ENCODE data around the gene CRYBA2. TPM values are rescaled to one million over a fixed set of nuclear protein-coding genes. Genes with fewer than 3 reads are reported as not detected.

CRYBA2 gene
- total and polyA plus RNA-seq, 9 of the 15 experiments (the other 6 are each of a cell fraction or from before 2014, with no cell fraction given), result 0.11 to 1.8 (median 0.62) TPM; not detected in 5

- TF ChIP-seq NFATC3 (IDR thresholded peaks at IDR 0.05), result no peak
- TF ChIP-seq MLLT1 (IDR thresholded peaks at IDR 0.05), result no peak
- no peak for TF ChIP-seq HMG20A (CRISPR knock-in tag; conservative IDR thresholded peaks at IDR 0.05)
- no peak for TF ChIP-seq ZNF146 (CRISPR knock-in tag; IDR thresholded peaks at IDR 0.05; ENCODE audit: unreplicated experiment)
- no peak for TF ChIP-seq GATAD2B (IDR thresholded peaks at IDR 0.05; ENCODE audit: borderline replicate concordance)
- no peak for TF ChIP-seq KAT2B (IDR thresholded peaks at IDR 0.05; ENCODE audit: low read depth, low read length)
- TF ChIP-seq BRCA1 (IDR thresholded peaks at IDR 0.05), result no peak
- TF ChIP-seq BRCA1 (CRISPR knock-in tag; IDR thresholded peaks at IDR 0.05), result no peak
- TF ChIP-seq ETV1 (tag; conservative IDR thresholded peaks at IDR 0.05; ENCODE audit: low read depth), result 0 out of 2 replicates have a peak, but pooled peaks have one; percentile 41
- no peak for TF ChIP-seq POLR2AphosphoS2 (IDR thresholded peaks at IDR 0.05; ENCODE audit: low read length)
- TF ChIP-seq TAF15 (IDR thresholded peaks at IDR 0.05; ENCODE audit: low read depth, low read length), result no peak
- no peak for TF ChIP-seq CHD7 (IDR thresholded peaks at IDR 0.05; ENCODE audit: low read depth, low read length)
- no peak for TF ChIP-seq HMG20B (CRISPR knock-in tag; IDR thresholded peaks at IDR 0.05)
- 0 out of 2 replicates have a peak, but pooled peaks have one; percentile 16 for TF ChIP-seq MAFG (tag; conservative IDR thresholded peaks at IDR 0.05)
- no peak for TF ChIP-seq SIX5 (IDR thresholded peaks at IDR 0.05; ENCODE audit: borderline replicate concordance in 1 of 2, insufficient read depth in 1 of 2, low read depth in 1 of 2, low read length in 2 of 2)
- TF ChIP-seq EP300 (IDR thresholded peaks at IDR 0.05; ENCODE audit: low read length), result no peak
- TF ChIP-seq MEF2A (IDR thresholded peaks at IDR 0.05; ENCODE audit: control insufficient read depth, low read depth, low read length), result no peak
These were observed 30.2 kb downstream of the CRYBA2 start (continued) for GRCh38 chr2:218962859-218963492.

Data from K562 (cell line).